SK-N-SH treated with all-trans-retinoic acid at 6 μM for 48 hours (cell line): ENCODE data around the gene SMIM24.

Experiments used
- ARNTL ChIP-seq: fragments of 450-650 bp; formaldehyde crosslinking; IDR thresholded peaks from 2 replicates; pipeline ENCODE4 v1.5.0; 2020; ENCODE audit warnings: low read depth, mild to moderate bottlenecking, moderate library complexity, borderline replicate concordance
- BACH2 ChIP-seq: fragments of 250-450 bp; sonication (Bioruptor Pico); IDR thresholded peaks from 2 replicates; pipeline ENCODE4 v1.9.0; 2021; ENCODE audit warnings: mild to moderate bottlenecking, borderline replicate concordance
- GLIS3 ChIP-seq: fragments of 250-450 bp; sonication (Bioruptor Pico); IDR thresholded peaks from 2 replicates; pipeline ENCODE4 v1.5.0; 2020; ENCODE audit warnings: mild to moderate bottlenecking, moderate library complexity
- RARB ChIP-seq: fragments of 250-450 bp; sonication (Bioruptor Pico); IDR thresholded peaks from 2 replicates; pipeline ENCODE4 v1.8.0; 2021; ENCODE audit warnings: mild to moderate bottlenecking, moderate library complexity
- ZFP3 ChIP-seq: fragments of 250-450 bp; sonication (Bioruptor Pico); IDR thresholded peaks from 2 replicates; pipeline ENCODE4 v1.5.0; 2020; ENCODE audit warnings: mild to moderate bottlenecking, moderate library complexity
- ZNF565 ChIP-seq: fragments of 450-650 bp; formaldehyde crosslinking; conservative IDR thresholded peaks from 2 replicates; pipeline ENCODE4 v1.5.0; 2020; ENCODE audit warnings: low read depth, mild to moderate bottlenecking, moderate library complexity
- TF ChIP-seq, protein P1 (sequence below): fragments of 250-450 bp; sonication (Bioruptor Pico); IDR thresholded peaks from 2 replicates; pipeline ENCODE4 v1.8.0; 2020; ENCODE audit warnings: mild to moderate bottlenecking, moderate library complexity, borderline replicate concordance
- TF ChIP-seq, protein P2 (sequence below): fragments of 250-450 bp; sonication (Bioruptor Pico); IDR thresholded peaks from 2 replicates; pipeline ENCODE4 v1.5.1; 2020; ENCODE audit warnings: low read depth, mild to moderate bottlenecking, moderate library complexity

DNA sequence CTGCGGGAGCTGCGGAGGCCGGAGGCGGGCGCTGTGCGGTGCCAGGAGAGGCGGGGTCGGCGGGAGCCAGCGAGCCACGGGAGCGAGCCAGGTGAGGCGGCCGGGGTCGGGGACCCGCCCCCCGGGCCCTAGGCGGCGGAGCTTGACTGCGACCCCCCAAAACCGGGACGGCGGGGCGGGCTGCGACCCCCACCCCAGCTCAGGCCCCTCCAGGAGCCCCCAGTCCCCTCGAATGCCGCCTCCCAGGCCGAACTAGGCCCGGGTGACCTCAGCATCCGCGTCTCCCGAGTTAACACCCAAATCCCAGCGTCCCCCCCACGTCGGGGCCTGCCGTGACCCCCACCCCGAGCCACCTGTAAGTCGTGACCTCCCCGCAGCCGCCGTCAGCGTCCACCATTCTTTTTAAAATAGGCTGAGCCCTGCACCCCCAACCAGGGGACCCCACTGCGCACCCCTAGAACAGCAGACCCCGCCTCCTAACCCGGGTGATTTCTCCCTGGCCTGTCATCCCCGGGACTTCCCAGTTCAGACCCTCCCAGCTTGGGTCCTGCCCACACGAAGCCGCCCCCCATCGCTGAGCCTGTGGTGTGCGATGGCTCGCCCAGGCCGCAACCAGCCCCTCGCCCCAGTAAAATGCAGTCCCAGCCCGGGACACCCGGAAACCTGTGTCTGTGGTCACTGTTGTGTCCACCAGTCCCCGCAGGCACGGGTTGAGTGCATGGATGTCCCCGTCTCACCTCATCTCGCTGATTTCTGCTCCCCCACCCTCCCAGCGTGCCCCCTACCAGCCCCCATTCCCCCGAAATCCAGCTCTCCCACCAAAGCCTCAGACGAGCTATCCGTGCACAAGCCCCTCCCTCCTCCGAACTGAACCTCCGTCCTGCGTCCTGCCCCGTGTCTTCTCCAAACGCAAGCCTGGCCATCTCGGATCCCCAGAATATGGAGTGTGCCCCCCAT is 26.3 kb upstream of the SMIM24 start:
- TF ChIP-seq, protein P1, sequence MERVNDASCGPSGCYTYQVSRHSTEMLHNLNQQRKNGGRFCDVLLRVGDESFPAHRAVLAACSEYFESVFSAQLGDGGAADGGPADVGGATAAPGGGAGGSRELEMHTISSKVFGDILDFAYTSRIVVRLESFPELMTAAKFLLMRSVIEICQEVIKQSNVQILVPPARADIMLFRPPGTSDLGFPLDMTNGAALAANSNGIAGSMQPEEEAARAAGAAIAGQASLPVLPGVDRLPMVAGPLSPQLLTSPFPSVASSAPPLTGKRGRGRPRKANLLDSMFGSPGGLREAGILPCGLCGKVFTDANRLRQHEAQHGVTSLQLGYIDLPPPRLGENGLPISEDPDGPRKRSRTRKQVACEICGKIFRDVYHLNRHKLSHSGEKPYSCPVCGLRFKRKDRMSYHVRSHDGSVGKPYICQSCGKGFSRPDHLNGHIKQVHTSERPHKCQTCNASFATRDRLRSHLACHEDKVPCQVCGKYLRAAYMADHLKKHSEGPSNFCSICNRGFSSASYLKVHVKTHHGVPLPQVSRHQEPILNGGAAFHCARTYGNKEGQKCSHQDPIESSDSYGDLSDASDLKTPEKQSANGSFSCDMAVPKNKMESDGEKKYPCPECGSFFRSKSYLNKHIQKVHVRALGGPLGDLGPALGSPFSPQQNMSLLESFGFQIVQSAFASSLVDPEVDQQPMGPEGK = no peak
- TF ChIP-seq BACH2 (no peak), RARB (CRISPR knock-in tag) (no peak), GLIS3 (CRISPR knock-in tag) (no peak), ZFP3 (CRISPR knock-in tag) (no peak), ZNF565 (CRISPR knock-in tag) (no peak), ARNTL (no peak)
- TF ChIP-seq, protein P2, sequence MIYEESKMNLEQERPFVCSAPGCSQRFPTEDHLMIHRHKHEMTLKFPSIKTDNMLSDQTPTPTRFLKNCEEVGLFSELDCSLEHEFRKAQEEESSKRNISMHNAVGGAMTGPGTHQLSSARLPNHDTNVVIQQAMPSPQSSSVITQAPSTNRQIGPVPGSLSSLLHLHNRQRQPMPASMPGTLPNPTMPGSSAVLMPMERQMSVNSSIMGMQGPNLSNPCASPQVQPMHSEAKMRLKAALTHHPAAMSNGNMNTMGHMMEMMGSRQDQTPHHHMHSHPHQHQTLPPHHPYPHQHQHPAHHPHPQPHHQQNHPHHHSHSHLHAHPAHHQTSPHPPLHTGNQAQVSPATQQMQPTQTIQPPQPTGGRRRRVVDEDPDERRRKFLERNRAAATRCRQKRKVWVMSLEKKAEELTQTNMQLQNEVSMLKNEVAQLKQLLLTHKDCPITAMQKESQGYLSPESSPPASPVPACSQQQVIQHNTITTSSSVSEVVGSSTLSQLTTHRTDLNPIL (CRISPR knock-in tag) = no peak
